ENCODE measurements around the gene WDR20.

DNA sequence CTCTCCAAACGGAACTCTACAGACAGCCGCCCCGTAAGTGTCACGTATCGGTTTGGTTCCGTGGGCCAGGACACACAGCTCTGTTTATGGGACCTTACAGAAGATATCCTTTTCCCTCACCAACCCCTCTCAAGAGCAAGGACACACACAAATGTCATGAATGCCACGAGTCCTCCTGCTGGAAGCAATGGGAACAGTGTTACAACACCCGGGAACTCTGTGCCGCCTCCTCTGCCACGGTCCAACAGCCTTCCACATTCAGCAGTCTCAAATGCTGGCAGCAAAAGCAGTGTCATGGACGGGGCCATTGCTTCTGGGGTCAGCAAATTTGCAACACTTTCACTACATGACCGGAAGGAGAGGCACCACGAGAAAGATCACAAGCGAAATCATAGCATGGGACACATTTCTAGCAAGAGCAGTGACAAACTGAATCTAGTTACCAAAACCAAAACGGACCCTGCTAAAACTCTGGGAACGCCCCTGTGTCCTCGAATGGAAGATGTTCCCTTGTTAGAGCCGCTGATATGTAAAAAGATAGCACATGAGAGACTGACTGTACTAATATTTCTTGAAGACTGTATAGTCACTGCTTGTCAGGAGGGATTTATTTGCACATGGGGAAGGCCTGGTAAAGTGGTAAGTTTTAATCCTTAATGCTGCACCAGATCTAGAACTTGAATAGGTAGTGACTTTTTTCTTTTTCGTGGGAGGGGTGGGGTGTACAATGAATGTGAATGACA is 69.7 kb downstream of the WDR20 start:
- TF ChIP-seq, protein P1, sequence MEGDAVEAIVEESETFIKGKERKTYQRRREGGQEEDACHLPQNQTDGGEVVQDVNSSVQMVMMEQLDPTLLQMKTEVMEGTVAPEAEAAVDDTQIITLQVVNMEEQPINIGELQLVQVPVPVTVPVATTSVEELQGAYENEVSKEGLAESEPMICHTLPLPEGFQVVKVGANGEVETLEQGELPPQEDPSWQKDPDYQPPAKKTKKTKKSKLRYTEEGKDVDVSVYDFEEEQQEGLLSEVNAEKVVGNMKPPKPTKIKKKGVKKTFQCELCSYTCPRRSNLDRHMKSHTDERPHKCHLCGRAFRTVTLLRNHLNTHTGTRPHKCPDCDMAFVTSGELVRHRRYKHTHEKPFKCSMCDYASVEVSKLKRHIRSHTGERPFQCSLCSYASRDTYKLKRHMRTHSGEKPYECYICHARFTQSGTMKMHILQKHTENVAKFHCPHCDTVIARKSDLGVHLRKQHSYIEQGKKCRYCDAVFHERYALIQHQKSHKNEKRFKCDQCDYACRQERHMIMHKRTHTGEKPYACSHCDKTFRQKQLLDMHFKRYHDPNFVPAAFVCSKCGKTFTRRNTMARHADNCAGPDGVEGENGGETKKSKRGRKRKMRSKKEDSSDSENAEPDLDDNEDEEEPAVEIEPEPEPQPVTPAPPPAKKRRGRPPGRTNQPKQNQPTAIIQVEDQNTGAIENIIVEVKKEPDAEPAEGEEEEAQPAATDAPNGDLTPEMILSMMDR (IDR thresholded peaks at IDR 0.05): no peak
- no peak for TF ChIP-seq ZFX (IDR thresholded peaks at IDR 0.05; ENCODE audit: borderline replicate concordance)
